Type B pancreatic cell (in vitro differentiated cells): ENCODE data around the gene PIGH. TPM values are rescaled to one million over a fixed set of nuclear protein-coding genes. Genes with fewer than 3 reads are reported as not detected.
"Not testable (repeated sequence)": the region's sequence is repeated elsewhere in the genome, so short reads cannot be mapped to it uniquely, and the experiment has no call there.

Experiments
- DNase-seq: peaks from one replicate; pipeline ENCODE4 v3.0.0; 2021; ENCODE audit warnings: mixed read lengths; ENCODE audit not compliant: unreplicated experiment; ENCODE audit errors: extremely low spot score
- H3K27ac Mint-ChIP-seq: 2 replicates; pipeline ENCODE4 v1.8.0; 2021; ENCODE audit warnings: mild to moderate bottlenecking, mixed read lengths
- H3K27me3 Mint-ChIP-seq: 2 replicates; pipeline ENCODE4 v1.8.0; 2021; ENCODE audit warnings: mixed read lengths
- H3K36me3 Mint-ChIP-seq: 2 replicates; pipeline ENCODE4 v1.8.0; 2021; ENCODE audit warnings: mixed read lengths
- H3K4me1 Mint-ChIP-seq: one replicate; pipeline ENCODE4 v1.8.0; 2021; ENCODE audit warnings: mixed read lengths; ENCODE audit not compliant: unreplicated experiment
- H3K4me3 Mint-ChIP-seq: 2 replicates; pipeline ENCODE4 v1.8.0; 2021; ENCODE audit warnings: mild to moderate bottlenecking, mixed read lengths
- H3K9me3 Mint-ChIP-seq: 2 replicates; pipeline ENCODE4 v1.8.0; 2021; ENCODE audit warnings: mixed read lengths
- total RNA-seq: library from RNA; stranded (reverse); gene quantifications from 2 replicates; pipeline ENCODE4 v1.2.1, GENCODE V29; 2021; ENCODE audit warnings: low replicate concordance
- TF ChIP-seq, protein P1 (sequence below): fragments of 200-600 bp; sonication (generic); conservative IDR thresholded peaks from 2 replicates; pipeline ENCODE4 v1.5.0; 2021; ENCODE audit warnings: antibody characterized with exemption, mild to moderate bottlenecking

Gene PIGH
- total RNA-seq, 1 donor from 2014 or later = 20.3 TPM

DNA sequence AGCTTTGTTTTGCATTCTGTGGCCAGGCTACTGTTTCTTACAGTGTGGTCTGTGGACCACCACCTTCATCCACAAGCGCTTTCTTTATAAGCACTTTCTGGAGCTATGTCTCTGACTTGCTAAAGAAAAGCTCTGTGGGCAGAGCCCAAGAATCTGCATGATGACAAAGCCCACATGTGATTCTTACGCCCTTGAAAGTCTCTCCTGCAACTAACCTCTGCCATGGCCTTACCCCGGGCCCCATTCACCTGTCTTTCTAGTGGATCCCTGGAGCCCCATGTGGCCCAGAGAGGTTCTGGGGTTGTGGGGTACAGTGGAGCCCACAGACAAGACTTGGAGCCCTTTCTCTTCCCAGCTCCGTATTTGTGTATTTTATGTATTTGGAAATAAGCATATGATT, 50.3 kb downstream of the PIGH start:
- TF ChIP-seq, protein P1, sequence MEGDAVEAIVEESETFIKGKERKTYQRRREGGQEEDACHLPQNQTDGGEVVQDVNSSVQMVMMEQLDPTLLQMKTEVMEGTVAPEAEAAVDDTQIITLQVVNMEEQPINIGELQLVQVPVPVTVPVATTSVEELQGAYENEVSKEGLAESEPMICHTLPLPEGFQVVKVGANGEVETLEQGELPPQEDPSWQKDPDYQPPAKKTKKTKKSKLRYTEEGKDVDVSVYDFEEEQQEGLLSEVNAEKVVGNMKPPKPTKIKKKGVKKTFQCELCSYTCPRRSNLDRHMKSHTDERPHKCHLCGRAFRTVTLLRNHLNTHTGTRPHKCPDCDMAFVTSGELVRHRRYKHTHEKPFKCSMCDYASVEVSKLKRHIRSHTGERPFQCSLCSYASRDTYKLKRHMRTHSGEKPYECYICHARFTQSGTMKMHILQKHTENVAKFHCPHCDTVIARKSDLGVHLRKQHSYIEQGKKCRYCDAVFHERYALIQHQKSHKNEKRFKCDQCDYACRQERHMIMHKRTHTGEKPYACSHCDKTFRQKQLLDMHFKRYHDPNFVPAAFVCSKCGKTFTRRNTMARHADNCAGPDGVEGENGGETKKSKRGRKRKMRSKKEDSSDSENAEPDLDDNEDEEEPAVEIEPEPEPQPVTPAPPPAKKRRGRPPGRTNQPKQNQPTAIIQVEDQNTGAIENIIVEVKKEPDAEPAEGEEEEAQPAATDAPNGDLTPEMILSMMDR = no peak
- Mint-ChIP-seq H3K27ac (no peak overlapping the region), H3K4me1 (no peaks in the 10 kb centered on the region), H3K27me3 (no peaks in the 10 kb centered on the region), H3K4me3 (no peak overlapping the region), H3K36me3 (peaks cover 7% of the 10 kb centered on the region), H3K9me3 (no peaks in the 10 kb centered on the region)
- no peak for DNase-seq

DNA sequence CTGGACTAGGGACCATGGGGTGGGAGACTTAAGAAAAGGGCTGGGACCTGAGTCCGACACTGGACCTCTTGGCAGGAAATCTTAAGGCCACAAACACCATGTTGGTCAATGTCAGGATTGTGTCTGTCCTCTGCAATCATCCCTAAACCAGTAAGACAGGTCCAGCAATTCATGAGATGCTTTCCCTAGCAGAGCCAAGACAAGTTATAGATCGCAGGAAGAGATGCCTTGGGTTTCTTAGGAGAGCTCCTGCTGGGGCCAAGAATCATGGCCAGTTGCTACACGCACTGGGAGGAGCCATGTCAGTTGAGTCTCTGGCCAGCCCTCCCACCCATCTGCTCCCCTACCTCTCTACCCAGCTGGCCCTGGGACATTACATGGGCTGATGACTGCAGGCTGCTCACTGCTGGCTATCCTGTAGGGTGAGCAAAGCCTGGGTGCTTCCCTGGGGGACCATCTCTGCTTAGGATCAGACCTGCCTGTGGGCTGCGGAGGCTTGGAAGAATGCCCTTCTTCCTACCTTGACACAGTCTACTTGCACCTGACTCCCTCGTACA, 52.8 kb downstream of the PIGH start:
- Mint-ChIP-seq H3K9me3 (no peaks in the 10 kb centered on the region), H3K4me3 (no peak overlapping the region), H3K27ac (no peak overlapping the region), H3K4me1 (no peaks in the 10 kb centered on the region), H3K27me3 (no peaks in the 10 kb centered on the region), H3K36me3 (peaks cover 20% of the 10 kb centered on the region)
- no peak for DNase-seq
- TF ChIP-seq, protein P1 = no peak

DNA sequence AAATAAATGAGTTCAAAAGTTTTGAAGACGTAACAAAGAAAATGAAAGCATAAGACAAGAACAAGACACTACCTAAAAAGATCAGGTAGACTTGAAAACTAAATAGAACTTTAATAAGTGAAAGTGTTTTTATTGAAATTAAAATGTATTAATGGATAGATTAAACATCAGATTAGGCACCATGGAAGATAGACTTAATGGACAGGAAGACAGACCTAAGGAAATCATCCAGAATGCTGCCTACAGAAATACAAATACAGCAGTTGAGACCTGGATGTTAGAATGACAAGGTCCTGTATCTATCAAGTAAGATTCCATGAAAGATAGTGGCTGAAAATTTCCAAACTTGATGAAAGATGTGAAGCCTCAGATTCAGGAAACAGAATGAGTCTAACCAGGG, 55.5 kb downstream of the PIGH start:
- H3K27ac Mint-ChIP-seq = no peak overlapping the region
- no peaks in the 10 kb centered on the region for H3K9me3 Mint-ChIP-seq
- H3K36me3 Mint-ChIP-seq = peaks cover 17% of the 10 kb centered on the region
- TF ChIP-seq, protein P1 = no peak
- DNase-seq = no peak
- H3K4me1 Mint-ChIP-seq = no peaks in the 10 kb centered on the region
- no peak overlapping the region for H3K4me3 Mint-ChIP-seq
- H3K27me3 Mint-ChIP-seq = no peaks in the 10 kb centered on the region

DNA sequence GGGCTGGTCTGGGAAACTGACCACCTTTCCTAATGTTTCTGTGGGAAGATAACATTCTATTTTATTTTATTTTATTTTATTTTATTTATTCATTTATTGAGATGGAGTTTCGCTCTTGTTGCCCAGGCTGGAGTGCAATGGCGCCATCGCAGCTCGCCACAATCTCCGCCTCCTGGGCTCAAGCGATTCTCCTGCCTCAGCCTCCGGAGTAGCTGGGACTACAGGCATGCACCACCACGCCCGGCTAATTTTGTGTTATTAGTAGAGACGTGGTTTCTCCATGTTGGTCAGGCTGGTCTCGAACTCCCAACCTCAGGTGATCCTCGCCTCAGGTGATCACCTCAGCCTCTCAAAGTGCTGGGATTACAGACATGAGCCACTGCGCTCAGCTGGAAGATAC, 57.4 kb downstream of the PIGH start:
- not testable (repeated sequence) for DNase-seq, H3K27ac Mint-ChIP-seq, H3K4me3 Mint-ChIP-seq, H3K27me3 Mint-ChIP-seq, H3K4me1 Mint-ChIP-seq, H3K9me3 Mint-ChIP-seq
- peaks cover 17% of the 10 kb centered on the region for H3K36me3 Mint-ChIP-seq

DNA sequence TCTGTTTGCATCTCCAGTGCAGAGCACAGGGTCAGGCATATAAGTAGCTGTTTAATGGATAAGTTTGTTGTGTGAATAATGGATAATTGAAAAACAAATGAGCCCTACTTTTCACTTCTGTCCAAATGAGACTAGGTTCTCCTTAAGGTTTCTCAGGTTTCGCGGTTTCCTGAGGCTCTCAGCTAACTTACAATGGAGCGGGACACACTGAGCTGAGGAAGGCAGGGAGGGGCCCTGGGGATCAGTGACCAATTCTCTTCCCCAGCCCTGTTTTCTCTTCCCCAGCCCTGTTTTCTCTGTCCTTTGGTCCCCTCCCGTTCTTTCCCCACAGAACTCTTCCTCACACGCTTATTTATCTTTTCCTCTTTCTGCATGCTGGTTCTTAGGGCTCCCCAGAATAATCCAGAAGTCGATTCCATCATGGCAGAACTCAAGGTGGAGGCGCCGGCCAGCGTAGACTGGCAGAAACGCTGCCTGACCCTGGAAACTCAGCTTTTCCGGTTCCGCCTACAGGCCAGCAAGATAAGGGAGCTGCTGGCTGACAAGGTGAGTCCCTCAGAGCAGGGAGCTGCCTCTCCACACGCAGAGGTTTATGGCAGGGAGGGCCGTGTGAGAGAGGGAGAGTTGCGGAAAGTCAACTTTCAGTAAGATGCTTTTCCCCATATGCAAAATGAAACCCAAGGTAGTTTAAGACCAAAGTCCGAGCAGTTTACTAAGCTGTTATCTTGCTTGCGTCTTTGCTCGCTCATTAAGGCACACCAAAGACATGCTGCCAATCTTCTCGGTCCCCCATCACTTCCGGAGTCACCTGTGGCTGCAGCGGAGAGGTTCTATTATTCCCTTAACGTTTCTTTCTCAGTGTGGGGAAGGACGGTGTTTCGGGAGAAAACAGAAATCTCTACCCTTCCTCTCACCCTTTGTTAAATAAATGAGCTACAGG, 58.4 kb downstream of the PIGH start:
- no peak for DNase-seq
- Mint-ChIP-seq H3K4me1 (peaks cover 6% of the 10 kb centered on the region), H3K4me3 (peak overlapping the region; percentile 63), H3K27me3 (no peaks in the 10 kb centered on the region), H3K27ac (peak overlapping the region; percentile 85), H3K36me3 (peaks cover 14% of the 10 kb centered on the region), H3K9me3 (no peaks in the 10 kb centered on the region)
- TF ChIP-seq, protein P1 = no peak

Other genes starting within 250 kb of the PIGH start
- gene ATP6V1D, start 240.5 kb downstream of the PIGH start, total RNA-seq = 52.8 and 60.1 TPM in 2 replicates
- 88.1 and 99.1 TPM in 2 replicates for gene EIF2S1, start 239.9 kb downstream of the PIGH start, total RNA-seq
- gene PLEK2, start 188.1 kb downstream of the PIGH start, total RNA-seq = 1.2 TPM in 1 of 2 replicates, not detected in the other
- gene TMEM229B, start 111.5 kb downstream of the PIGH start, total RNA-seq = 2.1 and 2.7 TPM in 2 replicates
- gene PLEKHH1, start 67.0 kb downstream of the PIGH start, total RNA-seq = 25.3 and 40.0 TPM in 2 replicates
- 11.5 and 18.2 TPM in 2 replicates for gene ARG2, start 19.7 kb upstream of the PIGH start, total RNA-seq
- gene VTI1B, start 74.4 kb upstream of the PIGH start, total RNA-seq = 92.0 and 93.3 TPM in 2 replicates
- gene RDH11, start 95.5 kb upstream of the PIGH start, total RNA-seq = 63.8 and 66.5 TPM in 2 replicates
- 2.6 and 3.3 TPM in 2 replicates for gene RDH12, start 101.6 kb upstream of the PIGH start, total RNA-seq
- 33.8 and 36.6 TPM in 2 replicates for gene ZFYVE26, start 216.3 kb upstream of the PIGH start, total RNA-seq
- 23.6 and 27.3 TPM in 2 replicates for gene RAD51B, start 219.5 kb upstream of the PIGH start, total RNA-seq